ENCODE results near the gene RAP1GDS1.
"Not testable (repeated sequence)": the region's sequence is repeated elsewhere in the genome, so short reads cannot be mapped to it uniquely, and the experiment has no call there.

RAP1GDS1 gene

DNA sequence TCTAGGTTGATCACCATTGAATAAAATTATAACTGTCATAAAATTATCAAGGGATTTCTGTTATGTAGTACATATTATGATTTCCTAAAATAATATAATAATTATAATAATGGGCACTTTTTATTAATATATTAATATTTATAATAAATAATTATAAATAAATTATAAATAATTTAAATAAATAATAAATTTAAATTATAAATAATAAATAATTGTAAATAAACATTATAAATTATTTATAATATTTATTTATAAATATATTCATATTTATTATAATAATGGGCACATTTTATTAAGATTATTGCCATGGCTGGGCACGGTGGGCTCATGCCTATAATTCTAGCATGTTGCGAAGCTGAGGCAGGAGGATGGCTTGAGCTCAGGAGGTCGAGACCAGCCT, 24.5 kb downstream of the RAP1GDS1 start:
- FAIRE-seq (no peak), DNase-seq (ENCODE audit: extremely low spot score, insufficient read length, low read depth) (no peak)

DNA sequence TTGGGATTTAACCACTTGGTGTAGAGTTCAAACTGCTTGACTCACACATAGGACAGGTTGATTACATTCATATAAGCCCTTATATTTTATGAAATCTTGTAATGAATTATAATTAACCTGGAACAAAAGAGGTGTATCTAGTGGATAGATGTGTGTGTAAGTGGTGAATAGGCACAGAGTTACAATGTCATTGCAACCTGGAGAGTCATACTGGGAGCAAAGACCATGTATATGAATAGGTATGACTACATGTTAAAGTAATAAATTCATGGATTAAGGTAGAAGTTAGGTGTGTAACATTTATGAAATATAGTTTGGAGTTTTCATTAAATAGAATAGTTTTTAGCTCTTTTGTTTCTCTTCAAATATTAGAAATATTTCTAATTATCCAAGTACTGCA, 26.1 kb downstream of the RAP1GDS1 start:
- FAIRE-seq (no peak), DNase-seq (ENCODE audit: extremely low spot score, insufficient read length, low read depth) (no peak)

DNA sequence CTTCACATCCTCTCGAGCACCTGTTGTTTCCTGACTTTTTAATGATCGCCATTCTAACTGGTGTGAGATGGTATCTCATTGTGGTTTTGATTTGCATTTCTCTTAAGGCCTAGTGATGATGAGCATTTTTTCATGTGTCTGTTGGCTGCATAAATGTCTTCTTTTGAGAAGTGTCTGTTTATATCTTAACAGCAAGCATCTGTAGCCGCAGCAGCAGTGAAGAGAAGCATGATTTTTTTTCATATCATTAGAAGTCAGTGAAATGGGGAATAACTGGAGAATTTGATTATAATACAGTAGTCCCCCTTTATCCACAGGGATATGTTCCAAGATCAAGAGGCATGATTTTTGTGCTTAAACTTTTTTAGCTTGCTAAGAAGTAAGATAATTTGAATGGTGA, 27.5 kb downstream of the RAP1GDS1 start:
- FAIRE-seq: peak; percentile 70
- not testable (repeated sequence) for DNase-seq (ENCODE audit: extremely low spot score, insufficient read length, low read depth)

DNA sequence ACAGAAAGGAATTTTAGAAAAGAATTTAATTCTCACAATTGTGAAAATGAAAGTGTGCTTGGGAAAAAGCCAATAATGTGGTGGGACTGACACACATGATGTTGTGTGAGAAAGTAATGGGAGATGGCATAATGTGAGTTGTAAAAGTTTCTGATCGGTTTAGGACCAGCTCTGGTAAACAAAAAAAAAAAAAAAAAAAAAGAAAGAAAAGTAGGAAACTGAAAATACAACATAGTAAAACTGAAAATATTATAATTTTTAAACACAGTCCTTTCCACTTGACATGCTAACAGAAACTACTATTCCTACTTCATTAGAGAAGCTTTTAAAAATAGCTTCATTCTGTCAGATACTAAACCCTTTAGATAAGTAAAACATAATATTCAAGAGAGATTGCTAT, 28.2 kb downstream of the RAP1GDS1 start:
- peak; percentile 51 for FAIRE-seq
- DNase-seq (ENCODE audit: extremely low spot score, insufficient read length, low read depth): no peak

DNA sequence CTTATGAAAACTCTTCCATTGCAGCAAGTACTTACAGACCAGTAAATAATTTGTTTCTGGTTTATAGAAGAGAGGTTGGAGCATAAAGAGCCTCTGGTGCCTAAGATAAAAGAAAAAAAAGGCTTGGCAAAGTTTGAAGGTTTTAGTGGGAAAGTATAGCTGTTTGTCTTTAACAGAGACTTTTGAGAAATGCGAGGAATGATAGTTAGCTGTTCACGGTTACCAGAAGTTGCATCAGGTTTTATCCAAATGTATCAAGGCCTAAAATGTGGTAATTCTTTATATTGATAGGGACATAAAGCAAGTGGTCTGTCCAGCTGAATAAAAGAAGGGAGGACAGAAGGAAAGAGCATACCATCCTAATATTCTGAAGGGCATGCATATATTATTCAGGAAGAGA, 29.3 kb downstream of the RAP1GDS1 start:
- DNase-seq (ENCODE audit: extremely low spot score, insufficient read length, low read depth): no peak
- FAIRE-seq: no peak

DNA sequence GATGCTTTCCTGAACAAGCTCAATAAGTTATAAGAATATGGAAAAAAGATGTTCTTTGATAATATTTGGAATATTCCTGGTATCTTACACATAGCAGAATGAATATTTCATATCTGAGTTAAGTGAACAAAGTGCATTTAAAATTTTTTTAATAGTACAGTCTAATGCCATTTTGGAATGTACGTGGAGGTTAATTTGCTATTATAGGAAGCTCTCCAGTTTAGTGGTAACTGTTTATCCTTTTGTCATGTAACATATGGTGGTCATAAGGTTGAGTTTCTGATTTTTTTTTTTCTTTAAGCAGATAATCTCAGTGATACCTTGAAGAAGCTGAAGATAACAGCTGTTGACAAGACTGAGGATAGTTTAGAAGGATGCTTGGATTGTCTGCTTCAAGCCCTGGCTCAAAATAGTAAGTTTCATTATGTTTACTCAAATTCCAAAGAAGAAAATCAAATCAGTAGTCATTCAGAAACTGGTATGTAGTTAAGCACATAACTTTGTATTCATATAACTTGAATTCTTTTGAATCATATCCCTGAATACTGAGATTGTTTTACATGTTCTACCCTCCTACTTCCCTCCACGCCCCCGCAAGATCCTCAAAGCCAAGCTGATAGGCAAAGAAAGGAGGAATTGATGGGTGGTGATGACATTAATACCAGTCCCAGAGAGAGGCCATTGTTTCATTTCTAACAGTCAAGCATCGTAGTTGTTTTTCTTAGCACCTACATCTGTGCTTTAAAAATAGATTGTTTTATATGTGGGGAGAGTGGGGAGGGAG, 32.1 kb downstream of the RAP1GDS1 start:
- no peak for DNase-seq (ENCODE audit: extremely low spot score, insufficient read length, low read depth)
- no peak for FAIRE-seq

DNA sequence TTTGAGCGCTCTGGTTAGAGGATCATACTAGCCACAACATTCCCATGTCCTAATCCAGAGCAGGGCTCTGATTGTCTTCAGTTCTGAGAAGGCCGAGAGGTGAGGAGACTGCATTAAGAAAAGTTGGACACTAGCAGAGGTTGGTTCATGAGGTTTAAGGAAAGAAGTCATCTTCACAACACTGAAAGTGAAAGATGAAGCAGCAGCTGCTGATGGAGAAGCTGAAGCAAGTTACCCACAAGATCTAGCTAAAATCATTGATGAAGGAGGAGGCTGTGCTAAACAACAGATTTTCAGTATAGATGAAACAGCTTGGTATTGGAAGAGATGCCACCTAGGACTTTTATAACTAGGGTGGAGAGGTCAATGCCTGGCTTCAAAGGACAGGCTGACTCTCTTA, 36.8 kb downstream of the RAP1GDS1 start:
- FAIRE-seq (no peak), DNase-seq (ENCODE audit: extremely low spot score, insufficient read length, low read depth) (no peak)

DNA sequence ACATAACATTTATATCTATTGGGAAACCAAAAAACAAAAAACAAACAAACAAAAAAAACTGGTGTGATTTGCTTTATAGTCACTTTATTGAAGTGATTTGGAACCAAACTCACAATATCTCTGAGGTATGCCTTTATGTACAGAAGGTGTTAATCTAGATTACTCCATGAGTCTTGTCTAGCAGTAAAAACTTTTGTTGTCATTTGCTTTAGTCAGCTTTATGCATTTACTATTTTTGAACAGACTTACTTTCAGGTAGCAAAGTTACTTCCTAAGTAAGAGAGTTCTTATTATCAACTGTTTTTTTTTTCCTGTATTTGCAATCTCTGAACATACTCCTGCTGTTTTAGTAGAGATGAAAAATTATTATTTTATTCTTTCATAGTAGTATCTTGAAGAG, 39.5 kb downstream of the RAP1GDS1 start:
- FAIRE-seq (no peak), DNase-seq (ENCODE audit: extremely low spot score, insufficient read length, low read depth) (no peak)

DNA sequence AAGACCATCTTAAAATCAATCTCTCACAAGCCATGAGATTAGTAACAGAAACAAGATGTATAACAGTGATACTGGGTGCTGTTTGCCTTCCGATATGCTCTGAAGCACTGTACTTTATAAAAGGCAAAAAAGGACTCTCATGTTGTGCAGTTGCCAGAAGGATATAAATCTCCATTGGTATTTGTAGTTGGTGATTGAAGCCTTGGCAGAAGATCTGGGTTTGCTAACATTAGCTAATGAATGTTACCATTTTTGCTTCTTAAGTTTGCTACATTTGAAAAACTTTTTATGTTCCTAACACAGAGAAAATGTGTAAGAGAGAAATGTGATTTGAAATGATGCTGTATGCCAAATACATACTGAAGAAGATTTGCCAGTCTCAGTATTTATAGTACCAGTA, 44.4 kb downstream of the RAP1GDS1 start:
- DNase-seq (ENCODE audit: extremely low spot score, insufficient read length, low read depth): no peak
- no peak for FAIRE-seq

DNA sequence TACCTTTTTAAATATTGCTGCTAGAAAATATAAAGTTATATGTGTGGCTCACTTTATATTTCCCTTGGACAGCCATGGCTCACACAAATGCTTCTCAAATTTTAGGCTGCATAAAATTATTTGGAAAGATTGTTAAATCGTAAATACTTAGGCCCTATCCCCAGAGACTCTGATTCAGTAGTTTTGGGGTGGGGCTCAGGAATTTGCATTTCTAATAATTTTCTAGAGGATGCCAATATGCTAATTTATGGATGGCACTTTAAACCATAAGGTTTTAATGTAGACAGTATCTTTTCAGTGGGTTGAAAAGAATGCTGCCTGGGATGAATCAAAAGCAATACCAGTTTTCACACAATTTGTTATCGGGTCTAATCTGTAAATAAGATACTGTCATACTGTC, 49.7 kb downstream of the RAP1GDS1 start:
- no peak for FAIRE-seq
- DNase-seq (ENCODE audit: extremely low spot score, insufficient read length, low read depth): no peak

DNA sequence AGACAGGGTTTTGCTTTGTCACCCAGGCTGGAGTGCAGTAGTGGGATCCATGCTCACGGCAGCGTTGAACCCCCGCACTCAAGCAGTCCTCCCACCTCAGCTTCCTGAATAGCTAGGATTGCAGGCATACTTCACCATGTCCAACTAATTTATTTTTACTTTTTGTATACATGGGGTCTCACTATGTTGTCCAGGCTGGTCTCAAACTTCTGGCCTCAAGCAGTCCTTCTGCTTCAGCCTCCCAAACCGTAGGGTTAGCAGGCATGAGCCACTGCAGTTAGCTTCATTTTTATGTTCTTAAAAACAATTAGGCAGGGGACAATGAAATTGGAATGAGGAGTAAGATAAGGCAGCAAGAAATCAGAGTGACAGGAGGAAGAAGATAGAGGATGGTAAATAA, 50.5 kb downstream of the RAP1GDS1 start:
- FAIRE-seq (no peak), DNase-seq (ENCODE audit: extremely low spot score, insufficient read length, low read depth) (no peak)

DNA sequence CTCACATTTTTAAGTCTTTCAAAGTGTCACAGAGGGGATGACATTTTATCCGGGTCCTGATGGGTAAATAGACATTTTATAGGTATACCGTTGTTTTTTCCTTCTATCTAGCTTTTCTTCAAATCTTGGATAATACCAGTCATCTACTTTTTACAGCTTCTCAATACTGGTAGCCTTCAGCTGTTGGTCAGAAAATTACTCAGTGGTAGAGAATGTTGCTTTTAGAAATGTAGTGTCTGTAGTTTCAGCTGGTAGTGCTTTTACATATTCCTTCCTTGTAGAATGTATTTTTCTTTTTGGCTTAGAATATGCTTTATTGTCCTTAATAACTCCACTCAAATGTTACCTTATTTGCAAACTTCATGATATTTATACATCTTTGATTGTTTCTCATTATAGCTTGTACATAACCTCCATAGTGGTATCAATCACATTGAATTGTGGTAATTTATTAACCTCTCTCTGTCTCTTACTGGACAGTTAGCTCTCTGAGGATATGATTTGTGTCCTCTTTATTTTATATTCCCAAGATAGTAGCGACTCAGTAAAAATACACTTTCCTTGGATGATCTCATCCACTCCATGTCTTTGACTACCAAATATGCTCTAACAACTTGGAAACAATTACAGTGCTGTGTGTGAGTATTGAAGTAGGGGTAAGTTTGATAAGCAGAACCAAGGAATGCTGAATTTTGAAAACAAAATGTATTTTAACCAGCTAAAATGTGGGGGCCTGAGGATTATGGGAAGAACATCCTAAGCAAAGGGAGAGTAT, 53.8 kb downstream of the RAP1GDS1 start:
- FAIRE-seq (no peak), DNase-seq (ENCODE audit: extremely low spot score, insufficient read length, low read depth) (no peak)

DNA sequence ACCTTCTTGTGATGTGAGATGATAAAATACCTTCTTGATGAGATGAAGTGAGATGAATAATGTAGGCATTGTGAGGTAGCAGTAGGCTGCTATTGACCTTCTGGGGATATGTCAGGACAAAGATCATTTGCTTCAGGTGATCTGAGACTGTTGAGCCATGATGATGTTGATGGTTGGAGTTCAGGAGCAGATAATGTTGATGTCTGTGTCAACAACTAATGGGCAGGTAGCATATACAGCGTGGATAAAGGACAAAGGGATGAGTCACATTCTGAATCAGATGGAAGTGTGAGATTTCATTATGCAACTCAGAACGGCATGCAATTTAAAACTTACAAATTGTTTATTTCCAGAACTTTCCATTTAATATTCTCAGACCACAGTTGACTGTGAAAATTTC, 57.3 kb downstream of the RAP1GDS1 start:
- DNase-seq (ENCODE audit: extremely low spot score, insufficient read length, low read depth): no peak
- FAIRE-seq: no peak

DNA sequence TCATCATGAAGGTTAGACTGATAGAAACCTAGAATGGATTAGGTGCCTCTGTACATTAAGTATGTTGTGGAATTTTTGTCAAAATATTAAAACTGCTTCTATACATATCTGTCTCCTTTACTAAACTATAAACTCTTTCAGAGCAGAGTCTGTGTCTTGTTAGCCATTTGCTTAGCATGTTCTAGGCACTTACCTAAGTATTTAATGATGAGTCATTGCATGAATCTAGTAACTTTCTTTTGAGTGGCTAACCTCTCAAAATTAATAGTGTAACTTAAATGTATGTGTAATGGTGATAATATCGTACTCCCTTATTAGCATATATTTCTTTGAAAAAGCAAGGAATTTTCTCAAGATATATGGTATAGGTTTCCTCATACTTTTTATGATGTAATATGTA, 57.8 kb downstream of the RAP1GDS1 start:
- no peak for FAIRE-seq
- no peak for DNase-seq (ENCODE audit: extremely low spot score, insufficient read length, low read depth)

DNA sequence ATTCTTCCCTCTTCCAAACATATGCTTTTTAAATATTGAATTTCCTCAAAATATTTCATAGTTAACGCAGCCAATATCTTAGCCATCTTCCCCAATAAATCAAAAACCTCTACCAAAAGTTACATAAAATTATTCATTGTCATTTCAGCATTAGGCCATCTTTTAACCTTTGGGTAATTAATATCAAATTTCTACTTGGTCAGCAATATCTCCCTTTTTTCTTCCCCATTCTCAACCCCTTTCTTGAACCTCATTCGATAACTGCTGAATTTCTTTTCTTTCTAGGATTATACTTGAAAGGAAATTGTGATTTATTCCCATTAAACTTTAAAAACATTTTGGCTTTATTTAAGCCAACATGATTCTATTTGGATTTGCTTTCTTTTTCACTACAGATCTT, 65.0 kb downstream of the RAP1GDS1 start:
- no peak for FAIRE-seq
- no peak for DNase-seq (ENCODE audit: extremely low spot score, insufficient read length, low read depth)

DNA sequence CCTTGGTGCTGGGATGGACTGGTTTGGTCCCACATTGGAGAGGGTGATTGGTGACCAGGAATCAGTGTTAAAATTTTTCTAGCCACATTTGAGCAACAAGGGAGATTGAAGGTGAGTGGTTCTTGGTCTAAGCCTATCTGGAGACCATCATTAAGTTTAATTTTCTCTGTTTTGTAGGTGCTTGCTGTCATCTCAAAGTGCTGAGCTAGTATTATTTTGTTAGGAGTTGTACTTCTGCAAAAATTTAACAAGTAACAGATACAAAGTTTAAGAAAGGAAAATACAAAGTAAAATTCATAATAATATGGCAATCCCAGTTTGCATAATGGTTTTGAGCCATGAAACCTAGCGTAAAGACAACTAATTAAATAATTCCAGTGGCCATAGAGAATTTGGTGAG, 66.5 kb downstream of the RAP1GDS1 start:
- no peak for FAIRE-seq
- DNase-seq (ENCODE audit: extremely low spot score, insufficient read length, low read depth): no peak

DNA sequence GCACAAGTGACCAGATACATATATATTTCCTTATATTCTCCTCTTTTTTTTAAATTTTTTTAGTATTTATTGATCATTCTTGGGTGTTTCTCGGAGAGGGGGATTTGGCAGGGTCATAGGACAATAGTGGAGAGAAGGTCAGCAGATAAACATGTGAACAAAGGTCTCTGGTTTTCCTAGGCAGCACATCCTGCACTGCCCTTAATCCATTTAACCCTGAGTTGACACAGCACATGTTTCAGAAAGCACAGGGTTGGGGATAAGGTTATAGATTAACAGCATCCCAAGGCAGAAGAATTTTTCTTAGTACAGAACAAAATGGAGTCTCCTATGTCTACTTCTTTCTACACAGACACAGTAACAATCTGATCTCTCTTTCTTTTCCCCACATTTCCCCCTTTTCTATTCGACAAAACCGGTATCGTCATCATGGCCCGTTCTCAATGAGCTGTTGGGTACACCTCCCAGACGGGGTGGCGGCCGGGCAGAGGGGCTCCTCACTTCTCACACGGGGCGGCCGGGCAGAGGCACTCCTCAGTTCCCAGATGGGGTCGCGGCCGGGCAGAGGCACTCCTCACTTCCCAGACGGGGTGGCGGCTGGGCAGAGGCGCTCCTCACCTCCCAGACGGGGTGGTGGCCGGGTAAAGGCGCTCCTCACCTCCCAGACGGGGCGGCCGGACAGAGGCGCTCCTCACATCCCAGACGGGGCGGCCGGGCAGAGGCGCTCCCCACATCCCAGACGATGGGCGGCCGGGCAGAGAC, 68.9 kb downstream of the RAP1GDS1 start:
- not testable (repeated sequence) for DNase-seq (ENCODE audit: extremely low spot score, insufficient read length, low read depth); FAIRE-seq

DNA sequence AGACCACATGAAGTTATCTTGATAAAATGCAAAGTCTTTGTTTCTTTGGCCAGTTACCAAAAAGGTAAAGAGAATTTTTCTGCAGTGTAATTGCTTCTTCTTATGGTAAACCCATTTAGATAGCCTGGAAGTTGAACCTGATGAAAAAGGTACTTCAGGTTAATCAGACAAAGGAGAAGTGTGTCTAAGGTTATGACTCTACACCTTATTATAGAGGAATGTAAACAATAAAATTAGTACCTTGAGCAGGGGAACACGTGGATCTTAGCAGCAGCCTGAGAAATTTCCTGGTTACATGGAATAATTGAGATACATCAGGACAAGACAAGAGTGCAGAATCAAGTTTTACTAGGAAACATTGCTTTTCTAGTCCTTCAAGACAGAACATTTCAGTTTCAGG, 70.8 kb downstream of the RAP1GDS1 start:
- FAIRE-seq: no peak
- no peak for DNase-seq (ENCODE audit: extremely low spot score, insufficient read length, low read depth)

DNA sequence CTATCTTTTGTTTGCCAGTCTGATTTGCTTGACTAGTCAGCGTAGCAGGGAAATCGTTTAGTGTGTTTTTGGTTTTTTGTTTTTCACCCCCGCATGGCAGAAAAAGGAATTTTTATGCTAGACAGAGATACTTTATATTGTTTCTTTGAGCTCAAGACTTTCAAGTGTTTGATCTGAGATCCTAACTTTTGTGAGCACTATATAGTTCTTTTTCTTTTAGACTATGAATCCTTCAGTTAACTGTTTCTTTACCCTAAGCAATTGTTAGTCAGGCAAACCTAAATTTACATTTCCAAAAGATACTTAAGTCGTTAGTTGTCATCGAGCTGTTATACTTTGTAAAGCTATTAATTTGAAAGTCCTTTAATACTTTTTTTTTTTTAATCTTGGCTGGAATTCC, 73.3 kb downstream of the RAP1GDS1 start:
- DNase-seq (ENCODE audit: extremely low spot score, insufficient read length, low read depth) (no peak), FAIRE-seq (no peak)

DNA sequence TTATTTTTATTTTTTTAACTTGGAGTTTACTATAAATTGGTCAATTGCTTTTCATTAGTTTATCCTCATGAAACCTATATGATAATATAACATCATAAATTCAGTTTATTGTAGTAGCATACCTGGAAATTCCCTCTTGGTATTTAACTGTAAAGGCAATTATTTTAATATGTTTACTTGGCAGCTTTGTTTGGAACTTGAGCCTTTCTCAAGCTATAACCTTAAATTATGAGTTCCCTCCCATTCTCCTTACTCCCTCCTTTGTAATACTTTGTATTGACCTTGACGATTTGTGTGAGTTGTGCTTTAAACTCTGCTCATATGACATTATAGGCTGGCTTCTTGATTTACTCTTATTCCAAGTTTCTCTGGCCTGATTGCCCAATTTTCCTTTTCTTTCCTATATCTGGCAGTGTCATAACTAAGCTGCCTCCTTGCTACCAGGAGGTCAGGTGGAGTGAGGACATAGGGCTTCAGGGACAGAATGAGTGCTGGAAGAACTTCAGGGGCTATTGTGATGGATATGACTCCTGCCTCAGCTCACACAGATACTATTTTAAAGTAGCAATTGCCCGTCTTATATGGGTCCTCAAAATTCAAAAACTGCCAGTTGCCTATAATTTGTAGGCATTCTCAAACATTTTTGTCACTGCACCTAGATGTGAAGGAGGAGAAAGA, 77.7 kb downstream of the RAP1GDS1 start:
- no peak for DNase-seq (ENCODE audit: extremely low spot score, insufficient read length, low read depth)
- FAIRE-seq: no peak
